ENCODE measurements around the gene MTM1.

MTM1 gene

GRCh38 chrX:150599226-150599625, 30.8 kb downstream of the MTM1 start:
- in situ Hi-C loops (cut with MboI; ENCODE audit: low sequenced_read_pairs), result no loop called here

- in situ Hi-C loops (cut with MboI; ENCODE audit: low sequenced_read_pairs), result no loop called here
Observed at GRCh38 chrX:150602296-150602695, 33.9 kb downstream of the MTM1 start.

GRCh38 chrX:150602743-150603142, 34.3 kb downstream of the MTM1 start:
- in situ Hi-C loops (cut with MboI; ENCODE audit: low sequenced_read_pairs), result no loop called here

- in situ Hi-C loops (cut with MboI; ENCODE audit: low sequenced_read_pairs), result no loop called here
Observed at GRCh38 chrX:150605603-150606002, 37.2 kb downstream of the MTM1 start.

- in situ Hi-C loops (cut with MboI; ENCODE audit: low sequenced_read_pairs), result no loop called here
Observed at GRCh38 chrX:150607201-150607600, 38.8 kb downstream of the MTM1 start.

- in situ Hi-C loops (cut with MboI; ENCODE audit: low sequenced_read_pairs), result no loop called here
Observed at GRCh38 chrX:150610043-150610442, 41.6 kb downstream of the MTM1 start.

- in situ Hi-C loops (cut with MboI; ENCODE audit: low sequenced_read_pairs), result no loop called here
Observed at GRCh38 chrX:150610446-150610845, 42.0 kb downstream of the MTM1 start.

GRCh38 chrX:150615356-150615755, 46.9 kb downstream of the MTM1 start:
- in situ Hi-C loops (cut with MboI; ENCODE audit: low sequenced_read_pairs), result no loop called here

GRCh38 chrX:150616179-150616862, 47.9 kb downstream of the MTM1 start:
- in situ Hi-C loops (cut with MboI; ENCODE audit: low sequenced_read_pairs), result no loop called here

GRCh38 chrX:150616863-150617198, 48.4 kb downstream of the MTM1 start:
- in situ Hi-C loops (cut with MboI; ENCODE audit: low sequenced_read_pairs), result no loop called here

GRCh38 chrX:150621652-150622051, 53.2 kb downstream of the MTM1 start:
- in situ Hi-C loops (cut with MboI; ENCODE audit: low sequenced_read_pairs), result no loop called here

- in situ Hi-C loops (cut with MboI; ENCODE audit: low sequenced_read_pairs), result no loop called here
Observed at GRCh38 chrX:150623583-150623982, 55.2 kb downstream of the MTM1 start.

GRCh38 chrX:150625097-150625496, 56.7 kb downstream of the MTM1 start:
- in situ Hi-C loops (cut with MboI; ENCODE audit: low sequenced_read_pairs), result no loop called here

GRCh38 chrX:150625875-150626274, 57.5 kb downstream of the MTM1 start:
- in situ Hi-C loops (cut with MboI; ENCODE audit: low sequenced_read_pairs), result no loop called here

GRCh38 chrX:150627957-150628356, 59.5 kb downstream of the MTM1 start:
- in situ Hi-C loops (cut with MboI; ENCODE audit: low sequenced_read_pairs), result no loop called here

GRCh38 chrX:150635952-150636351, 67.5 kb downstream of the MTM1 start:
- in situ Hi-C loops (cut with MboI; ENCODE audit: low sequenced_read_pairs), result no loop called here

GRCh38 chrX:150642423-150642822, 74.0 kb downstream of the MTM1 start:
- in situ Hi-C loops (cut with MboI; ENCODE audit: low sequenced_read_pairs), result no loop called here

GRCh38 chrX:150643271-150643670, 74.8 kb downstream of the MTM1 start:
- in situ Hi-C loops (cut with MboI; ENCODE audit: low sequenced_read_pairs), result no loop called here

GRCh38 chrX:150643958-150644357, 75.5 kb downstream of the MTM1 start:
- in situ Hi-C loops (cut with MboI; ENCODE audit: low sequenced_read_pairs), result no loop called here

GRCh38 chrX:150644422-150644821, 76.0 kb downstream of the MTM1 start:
- in situ Hi-C loops (cut with MboI; ENCODE audit: low sequenced_read_pairs), result no loop called here

- in situ Hi-C loops (cut with MboI; ENCODE audit: low sequenced_read_pairs), result no loop called here
Observed at GRCh38 chrX:150647331-150647730, 78.9 kb downstream of the MTM1 start.

GRCh38 chrX:150648296-150648940, 80.0 kb downstream of the MTM1 start:
- in situ Hi-C loops (cut with MboI; ENCODE audit: low sequenced_read_pairs), result no loop called here

All from HL-60/S4 (cell line).